Cardiac muscle cell (in vitro differentiated cells and primary cell): ENCODE results near the gene MAGI3. TPM values are rescaled to one million over a fixed set of nuclear protein-coding genes. Genes with fewer than 3 reads are reported as not detected.

Source experiments
- DNase-seq, 2 donors: peaks; one replicate each; pipeline versions ENCODE4 v3.0.0 to v3.0.0-alpha.2; 2010 to 2017; ENCODE audit warnings: low read depth in 1 of 2, low spot score in 1 of 2
- H3K27ac ChIP-seq: fragments of 200-600 bp; sonication (generic); 2 replicates; pipeline ENCODE4 v1.5.1; 2016
- H3K27me3 ChIP-seq: fragments of 200-600 bp; sonication (generic); 2 replicates; pipeline ENCODE4 v1.6.0; 2016; ENCODE audit warnings: control low read depth
- H3K36me3 ChIP-seq: fragments of 200-600 bp; sonication (generic); 2 replicates; pipeline ENCODE4 v1.5.1; 2016; ENCODE audit warnings: control low read depth
- H3K4me1 ChIP-seq: fragments of 200-600 bp; sonication (generic); 2 replicates; pipeline ENCODE4 v1.8.1; 2017; ENCODE audit warnings: low read depth, mild to moderate bottlenecking, mixed run types
- H3K4me3 ChIP-seq: fragments of 200-600 bp; sonication (generic); 2 replicates; pipeline ENCODE4 v1.5.1; 2016; ENCODE audit warnings: mild to moderate bottlenecking
- H3K9me3 ChIP-seq: fragments of 200-600 bp; sonication (generic); 2 replicates; pipeline ENCODE4 v1.5.1; 2017; ENCODE audit warnings: low read depth, mild to moderate bottlenecking, control low read depth
- polyA plus RNA-seq: library from polyadenylated mRNA; unstranded; fragments of >200 nt; fragmentation: Nextera tagmentation; extraction: Ambion mirVana; gene quantifications from 2 replicates; pipeline ENCODE4 v1.2.1, GENCODE V29; 2016
- total RNA-seq: library from RNA; depleted of rRNA; stranded (reverse); fragments of >200 nt; gene quantifications from 2 replicates; pipeline ENCODE4 v1.2.3, GENCODE V29; 2016
- TF ChIP-seq, protein P1 (sequence below): IDR thresholded peaks from 2 replicates; pipeline ENCODE4 v1.5.1; 2012; ENCODE audit warnings: low read depth, mild to moderate bottlenecking, low read length

Gene MAGI3
- total and polyA plus RNA-seq, 2 experiments from 2014 or later: 7.3 to 20.6 TPM

DNA sequence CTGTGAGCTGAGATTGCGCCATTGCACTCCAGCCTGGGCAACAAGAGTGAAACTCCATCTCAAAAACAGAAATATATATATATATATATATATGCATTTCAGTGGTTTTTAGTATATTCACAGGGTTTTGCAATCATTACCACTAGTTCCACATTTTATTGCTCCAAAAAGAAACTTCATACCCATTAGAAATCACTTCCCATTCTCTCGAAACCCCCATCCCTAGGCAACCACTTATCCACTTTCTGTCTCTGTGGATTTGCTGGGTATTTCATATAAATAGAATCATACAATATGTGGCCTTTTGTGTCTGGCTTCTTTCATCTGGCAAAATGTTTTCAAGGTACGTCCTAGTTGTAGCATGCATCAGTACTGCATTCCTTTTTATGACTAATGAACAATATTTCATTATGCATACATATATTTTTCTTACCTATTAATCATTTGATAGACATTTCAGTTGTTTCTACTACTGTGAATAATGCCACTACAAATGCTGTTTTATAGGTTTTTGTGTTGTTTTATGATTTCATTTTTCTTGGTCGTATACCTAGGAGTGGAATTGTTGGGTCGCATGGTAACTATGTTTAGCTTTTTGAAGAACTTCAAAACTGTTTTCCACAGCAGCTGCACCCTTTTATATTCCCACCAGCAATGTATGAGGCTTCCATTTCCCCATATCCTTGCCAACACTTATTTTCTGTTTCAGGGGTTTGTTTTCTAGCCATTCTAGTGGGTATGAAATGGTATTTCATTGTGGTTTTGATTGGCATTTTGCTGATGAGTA is 273.0 kb downstream of the MAGI3 start:
- Histone ChIP-seq H3K27me3 (no peaks in the 10 kb centered on the region), H3K9me3 (no peaks in the 10 kb centered on the region), H3K36me3 (no peaks in the 10 kb centered on the region), H3K4me1 (peaks cover 8% of the 10 kb centered on the region), H3K27ac (no peak overlapping the region), H3K4me3 (no peak overlapping the region)
- TF ChIP-seq, protein P1, sequence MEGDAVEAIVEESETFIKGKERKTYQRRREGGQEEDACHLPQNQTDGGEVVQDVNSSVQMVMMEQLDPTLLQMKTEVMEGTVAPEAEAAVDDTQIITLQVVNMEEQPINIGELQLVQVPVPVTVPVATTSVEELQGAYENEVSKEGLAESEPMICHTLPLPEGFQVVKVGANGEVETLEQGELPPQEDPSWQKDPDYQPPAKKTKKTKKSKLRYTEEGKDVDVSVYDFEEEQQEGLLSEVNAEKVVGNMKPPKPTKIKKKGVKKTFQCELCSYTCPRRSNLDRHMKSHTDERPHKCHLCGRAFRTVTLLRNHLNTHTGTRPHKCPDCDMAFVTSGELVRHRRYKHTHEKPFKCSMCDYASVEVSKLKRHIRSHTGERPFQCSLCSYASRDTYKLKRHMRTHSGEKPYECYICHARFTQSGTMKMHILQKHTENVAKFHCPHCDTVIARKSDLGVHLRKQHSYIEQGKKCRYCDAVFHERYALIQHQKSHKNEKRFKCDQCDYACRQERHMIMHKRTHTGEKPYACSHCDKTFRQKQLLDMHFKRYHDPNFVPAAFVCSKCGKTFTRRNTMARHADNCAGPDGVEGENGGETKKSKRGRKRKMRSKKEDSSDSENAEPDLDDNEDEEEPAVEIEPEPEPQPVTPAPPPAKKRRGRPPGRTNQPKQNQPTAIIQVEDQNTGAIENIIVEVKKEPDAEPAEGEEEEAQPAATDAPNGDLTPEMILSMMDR: no peak
- DNase-seq: peak in 1 of 2 donors; percentile 6

DNA sequence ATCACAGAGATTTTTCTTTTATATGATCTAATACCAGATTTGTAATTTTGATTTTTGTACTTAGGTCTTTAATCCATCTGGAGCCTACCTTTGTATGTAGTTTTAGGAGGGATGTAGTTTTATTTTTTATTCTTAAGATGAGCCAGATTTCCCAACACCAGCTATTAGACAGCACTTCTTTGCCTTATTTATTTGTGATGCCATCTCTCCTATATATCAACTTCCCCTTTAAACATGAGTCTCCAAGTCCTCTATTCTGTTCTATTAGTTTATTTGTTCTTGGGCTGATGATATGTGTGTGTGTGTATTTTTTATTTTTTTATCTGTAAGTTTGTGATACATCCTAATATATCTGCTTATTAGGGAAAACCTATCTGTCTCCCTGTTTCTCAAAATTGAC is 274.8 kb downstream of the MAGI3 start:
- DNase-seq: no peak
- Histone ChIP-seq H3K9me3 (no peaks in the 10 kb centered on the region), H3K27me3 (no peaks in the 10 kb centered on the region), H3K4me1 (no peaks in the 10 kb centered on the region), H3K36me3 (no peaks in the 10 kb centered on the region), H3K4me3 (no peak overlapping the region), H3K27ac (no peak overlapping the region)
- TF ChIP-seq, protein P1: no peak

DNA sequence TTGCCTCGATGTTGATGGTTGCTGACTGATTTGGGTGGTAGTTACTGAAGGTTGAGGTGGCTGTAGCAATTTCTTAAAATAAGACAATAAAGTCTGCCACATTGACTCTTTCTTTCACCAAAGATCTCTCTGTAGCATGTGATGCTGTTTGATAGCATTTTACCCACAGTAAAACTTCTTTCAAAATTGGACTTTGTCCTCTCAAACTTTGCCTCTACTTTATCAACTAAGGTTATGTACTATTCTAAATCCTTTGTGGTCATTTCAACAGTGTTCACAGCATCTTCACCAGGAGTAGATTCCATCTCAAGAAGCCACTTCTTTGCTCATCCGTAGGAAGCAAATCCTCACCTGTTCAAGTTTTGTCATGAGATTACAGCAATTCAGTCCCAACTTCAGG is 275.8 kb downstream of the MAGI3 start:
- H3K4me1 ChIP-seq: no peaks in the 10 kb centered on the region
- H3K27me3 ChIP-seq: no peaks in the 10 kb centered on the region
- H3K36me3 ChIP-seq: no peaks in the 10 kb centered on the region
- H3K9me3 ChIP-seq: no peaks in the 10 kb centered on the region
- H3K4me3 ChIP-seq: no peak overlapping the region
- no peak for DNase-seq
- TF ChIP-seq, protein P1: no peak
- H3K27ac ChIP-seq: no peak overlapping the region

DNA sequence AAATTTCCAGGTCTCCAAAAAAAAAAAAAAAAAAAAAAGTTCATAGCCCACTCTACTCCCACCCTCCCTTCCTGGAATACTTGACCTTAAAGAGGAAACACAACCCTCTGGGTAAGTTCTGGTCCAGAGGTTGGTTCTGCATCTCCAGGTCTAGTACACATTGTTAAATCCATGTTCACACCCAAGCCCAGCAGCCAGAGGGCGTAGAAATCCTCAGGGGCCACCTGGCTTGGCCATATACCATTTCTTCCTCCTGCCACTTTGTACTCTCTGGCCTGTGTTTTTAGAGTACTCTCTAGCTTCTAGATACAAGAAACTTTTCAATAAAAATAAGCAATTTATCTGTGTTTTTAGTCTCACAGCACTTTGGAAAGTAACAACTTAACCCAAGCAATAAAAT is 279.7 kb downstream of the MAGI3 start:
- H3K4me1 ChIP-seq: no peaks in the 10 kb centered on the region
- no peak overlapping the region for H3K27ac ChIP-seq
- TF ChIP-seq, protein P1: no peak
- H3K27me3 ChIP-seq: no peaks in the 10 kb centered on the region
- DNase-seq: no peak
- peaks cover 2% of the 10 kb centered on the region for H3K36me3 ChIP-seq
- no peak overlapping the region for H3K4me3 ChIP-seq
- H3K9me3 ChIP-seq: no peaks in the 10 kb centered on the region

DNA sequence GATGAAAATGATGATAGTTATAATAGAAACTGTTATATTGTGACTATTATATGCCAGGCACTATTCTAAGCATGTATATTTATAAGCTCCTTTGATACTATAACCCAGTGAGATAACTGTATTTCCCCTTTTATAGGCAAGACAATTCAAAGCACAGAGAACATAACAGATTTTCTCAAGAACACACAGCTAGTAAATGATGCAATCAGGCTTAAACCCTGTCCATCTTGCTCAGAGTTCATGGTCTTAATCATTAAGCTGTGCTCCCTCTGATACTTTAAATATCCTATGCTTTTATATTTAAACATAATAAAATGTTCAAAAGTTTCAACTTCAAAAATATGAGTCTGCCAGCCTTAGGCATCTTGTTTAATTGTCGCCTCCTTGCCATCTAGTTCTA is 280.3 kb downstream of the MAGI3 start:
- no peaks in the 10 kb centered on the region for H3K9me3 ChIP-seq
- H3K4me3 ChIP-seq: no peak overlapping the region
- H3K27ac ChIP-seq: no peak overlapping the region
- H3K36me3 ChIP-seq: peaks cover 2% of the 10 kb centered on the region
- no peak for DNase-seq
- H3K4me1 ChIP-seq: no peaks in the 10 kb centered on the region
- no peaks in the 10 kb centered on the region for H3K27me3 ChIP-seq
- TF ChIP-seq, protein P1: no peak
